HCT116 (cell line): ENCODE measurements around the gene TGM4. TPM values are rescaled to one million over a fixed set of nuclear protein-coding genes. Genes with fewer than 3 reads are reported as not detected.

Source experiments
- ATAC-seq: fragments of 200-7000 bp; cut with Tn5 transposase; 2 replicates; pipeline ENCODE4 v1.9.1; 2020; ENCODE audit warnings: mild to moderate bottlenecking, moderate library complexity
- BruUV-seq: library from RNA; stranded (reverse); fragments of 400-500 nt; replicated peaks from 2 replicates; lab custom pipeline; 2021; lab: Mats Ljungman, UMichigan
- CTCF ChIA-PET: fragments of 300-600 bp; sonication (Branson Sonifier 250); formaldehyde crosslinking; loops from one replicate; lab custom pipeline; 2021; ENCODE audit warnings: antibody characterized with exemption; lab: Charles Lee
- POLR2A ChIA-PET: fragments of 300-600, 350-600 bp; sonication (Branson Sonifier 250); formaldehyde crosslinking; loops from one replicate; lab custom pipeline; 2021; ENCODE audit warnings: antibody characterized with exemption; lab: Charles Lee
- RAD21 ChIA-PET, 2 experiments: fragments of 300-600 bp; sonication (Branson Sonifier 250); formaldehyde crosslinking; loops; one replicate each; lab custom pipeline; 2023; ENCODE audit warnings: low total read pairs in 2 of 2; ENCODE audit not compliant: uncharacterized antibody in 2 of 2, unreplicated experiment in 2 of 2, low non-redundant PET in 1 of 2; lab: Charles Lee
- DNase-seq: peaks from one replicate; pipeline ENCODE4 v3.0.0-alpha.2; 2010; ENCODE audit warnings: low read depth, low spot score
- H2AFZ ChIP-seq: fragments of 200-600 bp; shearing (Covaris generic), sonication (generic); 2 replicates; pipeline ENCODE4 v1.6.1; 2017; ENCODE audit warnings: low read depth, mixed run types, mixed read lengths, antibody characterized with exemption, low read length; ENCODE audit not compliant: poor library complexity, severe bottlenecking
- H3K27ac ChIP-seq: 2 replicates; pipeline ENCODE4 v1.5.1; 2012; ENCODE audit warnings: low read depth, low read length
- H3K27me3 ChIP-seq: fragments of 200-600 bp; sonication (generic); 2 replicates; pipeline ENCODE4 v1.6.1; 2016; ENCODE audit warnings: mixed run types, low read length, mixed read lengths; ENCODE audit not compliant: insufficient read depth
- H3K36me3 ChIP-seq, 2 experiments: fragments of 200-500 bp in 1 of 2; fragments of 200-600 bp in 1 of 2; sonication (Bioruptor generic) in 1 of 2; sonication (generic) in 1 of 2; 2 replicates each; pipeline versions ENCODE4 v1.5.1 to v1.6.1; 2014 to 2016; ENCODE audit warnings: low read length in 2 of 2, inconsistent platforms in 1 of 2, mixed read lengths in 1 of 2, mixed run types in 1 of 2; ENCODE audit not compliant: insufficient read depth in 2 of 2, control insufficient read depth in 1 of 2
- H3K4me1 ChIP-seq, 2 experiments: fragments of 200-600 bp in 1 of 2; sonication (generic) in 1 of 2; 2 replicates each; pipeline versions ENCODE4 v1.5.1 to v1.6.1; 2012 to 2017; ENCODE audit warnings: low read length in 2 of 2, inconsistent platforms in 1 of 2, mild to moderate bottlenecking in 1 of 2, mixed read lengths in 1 of 2, mixed run types in 1 of 2, moderate library complexity in 1 of 2; ENCODE audit not compliant: insufficient read depth in 2 of 2, control insufficient read depth in 1 of 2
- H3K4me2 ChIP-seq: fragments of 200-600 bp; sonication (generic); 2 replicates; pipeline ENCODE4 v1.6.1; 2017; ENCODE audit warnings: mixed run types, low read length, mixed read lengths
- H3K4me3 ChIP-seq, 2 experiments: fragments of 200-600 bp in 1 of 2; sonication (generic) in 1 of 2; replicated peaks in 1 of 2; 2 replicates each; pipeline ENCODE4 v1.5.1; 2011 to 2016; ENCODE audit warnings: low read length in 2 of 2, control low read depth in 1 of 2, low read depth in 1 of 2, mild to moderate bottlenecking in 1 of 2, mixed read lengths in 1 of 2, mixed run types in 1 of 2
- H3K79me2 ChIP-seq: fragments of 200-600 bp; sonication (generic); 2 replicates; pipeline ENCODE4 v1.6.1; 2017; ENCODE audit warnings: mild to moderate bottlenecking, mixed run types, low read length, moderate library complexity, mixed read lengths; ENCODE audit not compliant: insufficient read depth
- H3K9ac ChIP-seq: fragments of 200-600 bp; sonication (generic); 2 replicates; pipeline ENCODE4 v1.6.1; 2016; ENCODE audit warnings: low read length, mixed read lengths
- H3K9me2 ChIP-seq: fragments of 200-600 bp; sonication (generic), shearing (Covaris generic); 2 replicates; pipeline ENCODE4 v1.6.1; 2017; ENCODE audit warnings: mixed run types, mild to moderate bottlenecking, moderate library complexity; ENCODE audit not compliant: insufficient read depth
- H3K9me3 ChIP-seq, 2 experiments: fragments of 200-500 bp in 1 of 2; fragments of 200-600 bp in 1 of 2; sonication (Bioruptor generic) in 1 of 2; sonication (generic) in 1 of 2; 2 replicates each; pipeline ENCODE4 v1.6.1; 2014 to 2017; ENCODE audit warnings: low read length in 2 of 2, mixed read lengths in 2 of 2, inconsistent platforms in 1 of 2, low read depth in 1 of 2, mild to moderate bottlenecking in 1 of 2, mixed run types in 1 of 2, moderate library complexity in 1 of 2; ENCODE audit not compliant: control insufficient read depth in 1 of 2, insufficient read depth in 1 of 2
- H4K20me1 ChIP-seq: fragments of 200-600 bp; sonication (generic), shearing (Covaris generic); 2 replicates; pipeline ENCODE4 v1.6.1; 2017; ENCODE audit warnings: mixed run types, mild to moderate bottlenecking, moderate library complexity; ENCODE audit not compliant: insufficient read depth
- CBX3 ChIP-seq: IDR thresholded peaks from 2 replicates; pipeline ENCODE4 v1.6.1; 2012; ENCODE audit warnings: low read depth
- CEBPB ChIP-seq: IDR thresholded peaks from 2 replicates; pipeline ENCODE4 v1.6.1; 2012; ENCODE audit warnings: low read depth
- EGR1 ChIP-seq: IDR thresholded peaks from 2 replicates; pipeline ENCODE4 v1.6.1; 2012; ENCODE audit warnings: low read depth
- ELF1 ChIP-seq: IDR thresholded peaks from 2 replicates; pipeline ENCODE4 v1.6.1; 2012; ENCODE audit warnings: low read depth, borderline replicate concordance
- EZH2 ChIP-seq: fragments of 200-600 bp; sonication (generic); IDR thresholded peaks from 2 replicates; pipeline ENCODE4 v1.6.1; 2017; ENCODE audit warnings: antibody characterized with exemption, mixed run types
- EZH2phosphoT487 ChIP-seq: fragments of 200-600 bp; IDR thresholded peaks from 2 replicates; pipeline ENCODE4 v1.6.1; 2018; ENCODE audit warnings: antibody characterized with exemption, borderline replicate concordance
- FOSL1 ChIP-seq: IDR thresholded peaks from 2 replicates; pipeline ENCODE4 v1.6.1; 2012; ENCODE audit warnings: low read depth
- JUND ChIP-seq: IDR thresholded peaks from 2 replicates; pipeline ENCODE4 v1.6.1; 2012
- POLR2A ChIP-seq: IDR thresholded peaks from 2 replicates; pipeline ENCODE4 v1.7.0; 2011; ENCODE audit warnings: borderline replicate concordance; ENCODE audit not compliant: insufficient read depth, insufficient read length; ENCODE audit errors: extremely low read depth
- POLR2AphosphoS5 ChIP-seq: IDR thresholded peaks from 2 replicates; pipeline ENCODE4 v1.6.1; 2011; ENCODE audit warnings: mild to moderate bottlenecking, low read depth, low read length, moderate library complexity
- RAD21 ChIP-seq: IDR thresholded peaks from 2 replicates; pipeline ENCODE4 v1.6.1; 2012; ENCODE audit warnings: low read depth, mild to moderate bottlenecking
- SIN3A ChIP-seq: IDR thresholded peaks from 2 replicates; pipeline ENCODE4 v1.6.1; 2012; ENCODE audit warnings: low read depth
- SRF ChIP-seq: IDR thresholded peaks from 2 replicates; pipeline ENCODE4 v1.6.1; 2012; ENCODE audit warnings: low read depth
- TCF7L2 ChIP-seq: IDR thresholded peaks from 2 replicates; pipeline ENCODE4 v1.7.0; 2011; ENCODE audit warnings: borderline replicate concordance, inconsistent platforms; ENCODE audit not compliant: insufficient read depth, insufficient read length; ENCODE audit errors: extremely low read depth
- YY1 ChIP-seq: IDR thresholded peaks from 2 replicates; pipeline ENCODE4 v1.6.1; 2011; ENCODE audit warnings: low read length, low read depth, moderate library complexity, mild to moderate bottlenecking; ENCODE audit not compliant: insufficient replicate concordance; ENCODE audit errors: extremely low read depth
- ZFX ChIP-seq: fragments of 450-650 bp; IDR thresholded peaks from 2 replicates; pipeline ENCODE4 v1.6.1; 2017
- ZNF274 ChIP-seq: fragments of 200-500 bp; sonication (Bioruptor generic); IDR thresholded peaks from 2 replicates; pipeline ENCODE4 v1.6.1; 2014; ENCODE audit warnings: mild to moderate bottlenecking, low read depth, low read length, inconsistent platforms
- intact Hi-C: fragments of 100-400 bp; cut with micrococcal nuclease; formaldehyde crosslinking; loops from 2 replicates; pipeline ENCODE4 v1.10.0; 2022
- total RNA-seq: library from RNA; stranded (reverse); gene quantifications from one replicate; pipeline ENCODE4 v1.2.1, GENCODE V29; 2021; ENCODE audit not compliant: unreplicated experiment
- TF ChIP-seq, protein P1 (sequence below): IDR thresholded peaks from 2 replicates; pipeline ENCODE4 v1.6.1; 2011; ENCODE audit warnings: mild to moderate bottlenecking, low read length, moderate library complexity; ENCODE audit not compliant: insufficient replicate concordance; ENCODE audit errors: extremely low read depth
- TF ChIP-seq, protein P2 (sequence below): IDR thresholded peaks from 2 replicates; pipeline ENCODE4 v1.6.1; 2012
- TF ChIP-seq, protein P3 (sequence below): IDR thresholded peaks from 2 replicates; pipeline ENCODE4 v1.6.1; 2012
- TF ChIP-seq, protein P4 (sequence below), 3 experiments: fragments of 200-600 bp in 1 of 3; sonication (generic) in 1 of 3; IDR thresholded peaks in 2 of 3; conservative IDR thresholded peaks in 1 of 3; 2 replicates each; pipeline ENCODE4 v1.5.1; 2012 to 2017; ENCODE audit warnings: low read depth in 2 of 3, low read length in 2 of 3, antibody characterized with exemption in 1 of 3, borderline replicate concordance in 1 of 3, control low read depth in 1 of 3, mild to moderate bottlenecking in 1 of 3, mixed read lengths in 1 of 3, mixed run types in 1 of 3, moderate library complexity in 1 of 3; ENCODE audit not compliant: insufficient read depth in 1 of 3

TGM4 gene
- total RNA-seq, 1 experiment from 2014 or later = not detected

DNA sequence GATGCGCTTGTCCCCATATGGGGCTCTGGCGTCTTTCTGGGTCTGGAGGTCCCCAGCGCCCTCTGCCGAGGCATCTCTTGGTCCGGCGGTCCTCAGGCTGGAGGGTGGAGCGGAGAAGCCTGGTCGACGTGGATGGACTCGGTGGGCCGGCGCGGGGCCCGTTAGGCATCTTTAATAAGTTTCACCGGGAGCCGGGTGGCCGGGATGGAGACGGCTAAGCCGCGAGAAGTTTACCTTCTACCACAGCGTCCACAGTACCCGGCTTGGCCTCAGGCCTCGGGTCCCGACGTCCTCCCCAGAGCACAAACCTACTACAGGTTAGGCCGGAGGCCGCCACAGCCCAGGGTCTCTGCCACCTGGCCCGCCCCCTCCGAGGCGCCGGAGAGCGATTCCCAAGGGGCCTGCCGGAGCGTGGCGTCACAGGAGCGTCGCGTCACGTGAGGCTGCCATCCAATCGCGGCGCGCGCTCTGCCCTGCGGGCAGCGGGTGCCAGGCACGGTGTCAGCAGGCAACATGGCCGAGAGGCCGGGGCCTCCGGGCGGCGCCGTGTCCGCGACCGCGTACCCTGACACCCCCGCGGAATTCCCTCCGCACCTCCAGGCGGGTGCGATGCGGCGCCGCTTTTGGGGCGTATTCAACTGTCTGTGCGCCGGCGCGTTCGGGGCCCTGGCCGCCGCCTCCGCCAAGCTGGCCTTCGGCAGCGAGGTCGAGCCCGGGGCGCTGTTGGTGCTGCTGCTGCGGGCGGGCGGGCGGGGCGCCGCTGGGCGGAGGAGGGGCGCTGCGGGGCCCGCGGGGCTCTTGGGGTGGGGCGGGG is 12.8 kb upstream of the TGM4 start, which contains the start of gene TMEM42:
TSS of gene TMEM42 (plus strand) at position 501 of the 814 bp plus-strand sequence. CDS start at position 514, 13 bp downstream.
- peak; percentile 97 for ATAC-seq
- H3K4me2 ChIP-seq = peak within 1 kb of the TSS; percentile 87
- H3K36me3 ChIP-seq = peaks cover 0 to 8% of the 10 kb centered on the region in 2 experiments; a peak in 1 of 4 replicates
- H4K20me1 ChIP-seq = no peaks in the 10 kb centered on the region
- BruUV-seq = TSS peak; percentile 77
- H2AFZ ChIP-seq = no peak within 1 kb of the TSS
- DNase-seq = peak; percentile 78
- peaks cover 9 to 16% of the 10 kb centered on the region in 2 experiments; a peak in 2 of 4 replicates for H3K4me1 ChIP-seq
- POLR2A ChIA-PET = interaction anchor here (0.8 kb wide), 1 partner anchor 100 kb away, joined by 3 read pairs; the partner anchor contains the start of genes KIAA1143 and KIF15
- H3K27ac ChIP-seq = peak within 1 kb of the TSS; percentile 64
- intact Hi-C loops = no loop called here
- RAD21 ChIA-PET = no interaction called here
- CTCF ChIA-PET = no interaction called here
- H3K79me2 ChIP-seq = no peaks in the 10 kb centered on the region; the same call in 1 of the 2 replicates
- H3K4me3 ChIP-seq = peak within 1 kb of the TSS; percentile 62 to 65
- no peaks in the 10 kb centered on the region for H3K27me3 ChIP-seq
- H3K9me3 ChIP-seq = peaks cover 0 to 4% of the 10 kb centered on the region in 2 experiments; a peak in 2 of 4 replicates
- H3K9ac ChIP-seq = peak within 1 kb of the TSS; percentile 68
- H3K9me2 ChIP-seq = no peaks in the 10 kb centered on the region
- TF ChIP-seq, protein P1, sequence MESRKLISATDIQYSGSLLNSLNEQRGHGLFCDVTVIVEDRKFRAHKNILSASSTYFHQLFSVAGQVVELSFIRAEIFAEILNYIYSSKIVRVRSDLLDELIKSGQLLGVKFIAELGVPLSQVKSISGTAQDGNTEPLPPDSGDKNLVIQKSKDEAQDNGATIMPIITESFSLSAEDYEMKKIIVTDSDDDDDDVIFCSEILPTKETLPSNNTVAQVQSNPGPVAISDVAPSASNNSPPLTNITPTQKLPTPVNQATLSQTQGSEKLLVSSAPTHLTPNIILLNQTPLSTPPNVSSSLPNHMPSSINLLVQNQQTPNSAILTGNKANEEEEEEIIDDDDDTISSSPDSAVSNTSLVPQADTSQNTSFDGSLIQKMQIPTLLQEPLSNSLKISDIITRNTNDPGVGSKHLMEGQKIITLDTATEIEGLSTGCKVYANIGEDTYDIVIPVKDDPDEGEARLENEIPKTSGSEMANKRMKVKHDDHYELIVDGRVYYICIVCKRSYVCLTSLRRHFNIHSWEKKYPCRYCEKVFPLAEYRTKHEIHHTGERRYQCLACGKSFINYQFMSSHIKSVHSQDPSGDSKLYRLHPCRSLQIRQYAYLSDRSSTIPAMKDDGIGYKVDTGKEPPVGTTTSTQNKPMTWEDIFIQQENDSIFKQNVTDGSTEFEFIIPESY = no peak
- no peak; the same call in 1 of the 2 replicates for TF ChIP-seq FOSL1
- TF ChIP-seq SRF = no peak
- TF ChIP-seq, protein P2, sequence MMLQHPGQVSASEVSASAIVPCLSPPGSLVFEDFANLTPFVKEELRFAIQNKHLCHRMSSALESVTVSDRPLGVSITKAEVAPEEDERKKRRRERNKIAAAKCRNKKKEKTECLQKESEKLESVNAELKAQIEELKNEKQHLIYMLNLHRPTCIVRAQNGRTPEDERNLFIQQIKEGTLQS = no peak
- TF ChIP-seq, protein P3, sequence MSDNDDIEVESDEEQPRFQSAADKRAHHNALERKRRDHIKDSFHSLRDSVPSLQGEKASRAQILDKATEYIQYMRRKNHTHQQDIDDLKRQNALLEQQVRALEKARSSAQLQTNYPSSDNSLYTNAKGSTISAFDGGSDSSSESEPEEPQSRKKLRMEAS = peak; percentile 92
- TF ChIP-seq CBX3 = peak; percentile 21; the same call in 1 of the 2 replicates
- no peak for TF ChIP-seq TCF7L2
- no peak for TF ChIP-seq EZH2phosphoT487
- no peak for TF ChIP-seq CEBPB
- peak; percentile 40 for TF ChIP-seq POLR2A
- no peak for TF ChIP-seq EZH2
- peak; percentile 91 for TF ChIP-seq YY1
- TF ChIP-seq ZNF274 = no peak
- peak; percentile 83 for TF ChIP-seq ZFX
- TF ChIP-seq, protein P4, sequence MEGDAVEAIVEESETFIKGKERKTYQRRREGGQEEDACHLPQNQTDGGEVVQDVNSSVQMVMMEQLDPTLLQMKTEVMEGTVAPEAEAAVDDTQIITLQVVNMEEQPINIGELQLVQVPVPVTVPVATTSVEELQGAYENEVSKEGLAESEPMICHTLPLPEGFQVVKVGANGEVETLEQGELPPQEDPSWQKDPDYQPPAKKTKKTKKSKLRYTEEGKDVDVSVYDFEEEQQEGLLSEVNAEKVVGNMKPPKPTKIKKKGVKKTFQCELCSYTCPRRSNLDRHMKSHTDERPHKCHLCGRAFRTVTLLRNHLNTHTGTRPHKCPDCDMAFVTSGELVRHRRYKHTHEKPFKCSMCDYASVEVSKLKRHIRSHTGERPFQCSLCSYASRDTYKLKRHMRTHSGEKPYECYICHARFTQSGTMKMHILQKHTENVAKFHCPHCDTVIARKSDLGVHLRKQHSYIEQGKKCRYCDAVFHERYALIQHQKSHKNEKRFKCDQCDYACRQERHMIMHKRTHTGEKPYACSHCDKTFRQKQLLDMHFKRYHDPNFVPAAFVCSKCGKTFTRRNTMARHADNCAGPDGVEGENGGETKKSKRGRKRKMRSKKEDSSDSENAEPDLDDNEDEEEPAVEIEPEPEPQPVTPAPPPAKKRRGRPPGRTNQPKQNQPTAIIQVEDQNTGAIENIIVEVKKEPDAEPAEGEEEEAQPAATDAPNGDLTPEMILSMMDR (IDR thresholded peaks at IDR 0.05 in 2 of 3, conservative IDR thresholded peaks at IDR 0.05 in 1 of 3; ENCODE audit: borderline replicate concordance in 1 of 3, insufficient read depth in 1 of 3, low read depth in 2 of 3, low read length in 2 of 3) = no peak
- peak; percentile 88 for TF ChIP-seq POLR2AphosphoS5
- no peak for TF ChIP-seq JUND
- peak; percentile 37; the same call in 1 of the 2 replicates for TF ChIP-seq SIN3A
- peak; percentile 41 for TF ChIP-seq EGR1
- no peak for TF ChIP-seq ELF1
- TF ChIP-seq RAD21 = no peak
